G401 (cell line): ENCODE results near the gene NAA25. TPM values are rescaled to one million over a fixed set of nuclear protein-coding genes. Genes with fewer than 3 reads are reported as not detected.

Experiments used
- DNase-seq: peaks from one replicate; pipeline ENCODE4 v3.0.0-alpha.2; 2015; ENCODE audit warnings: low spot score
- in situ Hi-C: cut with HindIII; loops from 2 replicates; pipeline ENCODE4 v1.10.0; 2016; ENCODE audit warnings: low sequenced_read_pairs, mixed read lengths
- total RNA-seq: library from RNA; depleted of rRNA; stranded (reverse); fragments of >200 nt; shearing (Covaris generic); gene quantifications from 2 replicates; pipeline ENCODE4 v1.2.3, GENCODE V29; 2014; rRNA removed

NAA25 gene
- total RNA-seq, 1 experiment from 2014 or later, result 7.7 TPM

DNA sequence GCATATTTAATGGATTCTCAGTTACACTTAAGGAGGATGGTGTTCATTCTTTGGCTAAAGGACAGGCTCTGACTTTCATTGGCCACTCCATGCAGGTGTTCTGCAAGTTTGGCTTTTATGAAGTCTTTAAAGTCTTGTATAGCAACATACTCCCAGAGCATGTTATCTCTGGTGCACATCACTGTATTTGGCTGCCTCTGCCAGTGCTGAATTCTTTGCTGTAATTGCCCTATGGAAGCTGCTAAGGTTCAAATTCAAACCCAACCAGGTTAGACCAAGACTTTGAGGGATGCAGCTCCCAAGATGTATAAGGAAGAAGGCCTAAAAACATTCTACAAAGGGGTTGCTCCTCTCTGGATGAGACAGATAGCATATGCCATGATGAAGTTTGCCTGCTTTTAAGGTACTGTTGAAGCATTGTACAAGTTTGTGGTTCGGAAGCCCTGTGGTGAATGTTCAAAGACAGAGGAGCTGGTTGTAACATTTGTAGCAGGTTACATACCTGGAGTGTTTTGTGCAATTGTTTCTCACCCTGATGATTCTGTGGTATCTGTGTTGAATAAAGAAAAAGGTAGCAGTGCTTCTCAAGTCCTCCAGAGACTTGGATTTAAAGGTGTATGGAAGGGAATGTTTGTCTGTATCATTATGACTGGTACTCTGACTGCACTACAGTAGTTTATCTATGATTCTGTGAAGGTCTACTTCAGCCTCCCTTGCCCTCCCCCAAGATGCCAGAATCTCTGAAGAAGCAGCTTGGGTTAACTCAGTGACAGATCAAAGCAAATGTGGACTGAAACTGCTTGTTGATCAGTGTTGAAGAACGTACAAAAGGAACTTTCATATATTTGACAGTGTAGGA is 115.1 kb downstream of the NAA25 start:
- DNase-seq, result no peak
- in situ Hi-C loops, result no loop called here

GRCh38 chr12:111992464-111992863 is 116.1 kb downstream of the NAA25 start:
- no peak for DNase-seq
- in situ Hi-C loops, result no loop called here

DNA sequence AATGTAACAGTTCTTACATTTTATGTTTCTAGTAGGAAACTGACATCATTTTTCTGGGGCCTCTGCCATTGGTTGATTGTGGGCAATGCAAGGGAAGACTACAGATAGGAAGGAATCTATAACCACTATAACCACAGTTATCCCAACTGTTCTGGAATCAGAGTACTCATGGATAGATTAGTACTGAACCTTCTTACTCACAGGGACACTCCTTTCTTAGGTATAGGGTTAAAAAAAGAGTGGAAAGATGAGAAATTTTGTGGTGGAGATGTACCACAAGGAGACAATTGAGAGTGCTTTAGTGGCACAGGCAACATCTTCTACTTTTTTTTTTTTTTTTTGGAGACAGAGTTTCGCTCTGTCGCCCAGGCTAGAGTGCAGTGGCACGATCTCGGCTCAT is 116.6 kb downstream of the NAA25 start:
- no peak for DNase-seq
- in situ Hi-C loops, result no loop called here

DNA sequence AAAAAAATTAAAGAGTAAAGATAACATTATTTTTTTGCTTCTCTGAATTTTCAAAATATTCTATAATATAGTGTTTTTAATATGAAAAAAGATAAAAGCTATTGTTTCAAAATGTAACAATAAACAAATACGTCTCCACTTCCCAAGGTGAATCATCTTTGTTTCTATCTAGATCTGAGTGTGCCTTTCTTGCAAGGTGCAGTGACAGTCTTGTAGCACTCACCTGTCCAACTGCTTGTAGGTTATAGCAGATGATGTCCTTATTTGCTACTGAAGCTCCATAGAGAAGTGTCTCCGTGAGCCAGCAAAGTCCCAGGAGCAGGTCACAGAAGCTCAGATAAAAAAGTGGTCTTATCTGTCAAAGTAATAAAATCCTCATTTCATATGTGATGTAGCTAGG is 117.0 kb downstream of the NAA25 start:
- DNase-seq, result no peak
- in situ Hi-C loops, result no loop called here

DNA sequence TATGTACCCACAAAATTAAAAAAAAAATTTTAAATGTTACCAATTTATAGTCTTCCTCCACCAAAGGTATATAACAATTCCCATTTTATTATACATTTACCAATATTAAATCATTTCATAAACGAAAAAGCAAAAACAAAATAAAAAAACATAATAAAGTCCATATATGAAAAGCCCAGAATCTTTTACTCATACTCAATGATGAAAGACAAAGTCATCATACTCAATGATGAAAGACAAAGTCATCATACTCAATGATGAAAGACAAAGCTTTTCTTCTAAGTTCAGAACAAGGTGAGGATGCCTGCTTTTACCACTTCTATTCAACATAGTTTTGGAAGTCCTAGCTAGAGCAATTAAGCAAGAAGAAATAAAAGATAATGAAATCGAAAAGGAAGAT is 123.8 kb downstream of the NAA25 start:
- DNase-seq, result no peak
- in situ Hi-C loops, result no loop called here

- DNase-seq, result no peak
- in situ Hi-C loops, result no loop called here
Measured at GRCh38 chr12:111981987-111982386, 126.6 kb downstream of the NAA25 start.

DNA sequence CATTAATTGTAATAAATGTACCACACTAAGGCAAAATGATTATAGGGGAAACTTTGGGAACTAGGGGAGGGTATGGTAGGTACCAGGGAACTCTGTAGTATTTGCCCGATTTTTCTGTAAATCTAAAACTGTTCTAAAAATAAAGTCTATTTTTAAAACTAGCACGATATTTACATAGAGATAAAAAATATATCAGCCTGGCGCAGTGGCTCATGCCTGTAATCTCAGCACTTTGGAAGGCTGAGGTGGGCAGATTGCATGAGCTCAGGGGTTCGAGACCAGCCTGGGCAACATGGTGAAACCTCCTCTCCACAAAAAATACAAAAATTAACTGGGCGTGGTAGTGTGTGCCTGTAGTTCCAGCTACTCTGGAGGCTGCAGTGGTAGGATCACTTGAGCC is 128.0 kb downstream of the NAA25 start:
- in situ Hi-C loops, result no loop called here
- DNase-seq, result no peak

DNA sequence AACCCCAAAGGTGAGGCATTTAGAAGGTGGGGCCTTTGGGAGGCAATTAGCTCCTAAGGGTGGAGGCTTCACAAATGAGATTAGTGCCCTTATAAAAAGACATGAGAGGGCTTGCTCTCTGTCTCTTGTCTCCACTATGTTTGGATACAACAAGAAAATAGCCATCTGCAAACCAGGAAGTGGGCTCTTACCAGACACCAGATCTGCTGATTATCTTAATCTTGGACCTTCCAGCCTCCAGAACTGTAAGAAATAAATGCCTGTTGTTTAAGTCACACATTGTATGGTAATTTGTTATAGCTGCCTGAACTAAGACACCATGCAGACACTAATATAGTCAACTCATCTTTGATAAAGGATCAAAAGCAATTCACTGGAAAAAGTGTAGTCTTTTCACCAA is 130.0 kb downstream of the NAA25 start:
- DNase-seq, result no peak
- in situ Hi-C loops, result no loop called here

DNA sequence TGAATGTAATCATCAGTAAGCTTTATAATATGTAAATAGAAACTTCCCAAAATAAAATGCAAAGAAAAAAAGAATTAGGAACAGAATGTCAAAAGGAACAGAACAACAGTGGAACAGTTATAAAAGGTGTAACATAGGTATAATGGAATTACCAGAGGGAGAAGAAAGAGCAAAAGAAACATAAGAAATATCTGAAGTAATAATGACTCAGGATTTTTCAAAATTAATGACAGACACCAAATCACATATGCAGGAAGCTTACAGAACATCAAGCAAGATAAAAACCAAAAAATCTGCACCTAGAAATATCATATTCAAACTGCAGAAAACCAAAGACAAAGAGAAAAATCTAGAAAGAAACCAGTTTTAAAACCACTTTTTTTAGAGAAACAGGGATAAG is 131.7 kb downstream of the NAA25 start:
- in situ Hi-C loops, result no loop called here
- DNase-seq, result no peak

Other genes with a start within 250 kb of the NAA25 start
- gene TMEM116, start 95.6 kb downstream of the NAA25 start, total RNA-seq, result 5.9 and 7.4 TPM in 2 replicates
- gene ERP29, start 95.4 kb downstream of the NAA25 start, total RNA-seq, result 131 and 159 TPM in 2 replicates
- 31.8 and 47.3 TPM in 2 replicates for gene TRAFD1, start 16.8 kb upstream of the NAA25 start, total RNA-seq